ENCODE measurements around the gene RNU1-1.
"Not testable (repeated sequence)": the region's sequence is repeated elsewhere in the genome, so short reads cannot be mapped to it uniquely, and the experiment has no call there.

- TF ChIP-seq, protein P1, sequence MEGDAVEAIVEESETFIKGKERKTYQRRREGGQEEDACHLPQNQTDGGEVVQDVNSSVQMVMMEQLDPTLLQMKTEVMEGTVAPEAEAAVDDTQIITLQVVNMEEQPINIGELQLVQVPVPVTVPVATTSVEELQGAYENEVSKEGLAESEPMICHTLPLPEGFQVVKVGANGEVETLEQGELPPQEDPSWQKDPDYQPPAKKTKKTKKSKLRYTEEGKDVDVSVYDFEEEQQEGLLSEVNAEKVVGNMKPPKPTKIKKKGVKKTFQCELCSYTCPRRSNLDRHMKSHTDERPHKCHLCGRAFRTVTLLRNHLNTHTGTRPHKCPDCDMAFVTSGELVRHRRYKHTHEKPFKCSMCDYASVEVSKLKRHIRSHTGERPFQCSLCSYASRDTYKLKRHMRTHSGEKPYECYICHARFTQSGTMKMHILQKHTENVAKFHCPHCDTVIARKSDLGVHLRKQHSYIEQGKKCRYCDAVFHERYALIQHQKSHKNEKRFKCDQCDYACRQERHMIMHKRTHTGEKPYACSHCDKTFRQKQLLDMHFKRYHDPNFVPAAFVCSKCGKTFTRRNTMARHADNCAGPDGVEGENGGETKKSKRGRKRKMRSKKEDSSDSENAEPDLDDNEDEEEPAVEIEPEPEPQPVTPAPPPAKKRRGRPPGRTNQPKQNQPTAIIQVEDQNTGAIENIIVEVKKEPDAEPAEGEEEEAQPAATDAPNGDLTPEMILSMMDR (IDR thresholded peaks at IDR 0.05): not testable (repeated sequence)
- not testable (repeated sequence) for TF ChIP-seq ZFX (IDR thresholded peaks at IDR 0.05; ENCODE audit: borderline replicate concordance)
Measured at GRCh38 chr1:16528338-16528737, 14.3 kb upstream of the RNU1-1 start.

All from 22Rv1 (cell line).